DND-41 (cell line): Measurements from ENCODE around the gene ZDHHC12.

Source experiments
- ATAC-seq: fragments of 200-7000 bp; cut with Tn5 transposase; 3 replicates; pipeline ENCODE4 v1.9.1; 2021; ENCODE audit warnings: low read depth; ENCODE audit not compliant: insufficient read depth
- DNase-seq: peaks from one replicate; pipeline ENCODE4 v3.0.0-alpha.2; 2020
- H2AFZ ChIP-seq: 2 replicates; pipeline ENCODE4 v1.6.0; 2012; ENCODE audit warnings: low read depth, low read length
- H3K27ac ChIP-seq: 2 replicates; pipeline ENCODE4 v1.5.1; 2012; ENCODE audit warnings: low read length, inconsistent platforms
- H3K27me3 ChIP-seq: fragments of 200-600 bp; sonication (generic); 2 replicates; pipeline ENCODE4 v1.6.0; 2012; ENCODE audit warnings: low read length, mild to moderate bottlenecking, inconsistent platforms; ENCODE audit not compliant: insufficient read depth, poor library complexity
- H3K36me3 ChIP-seq: 2 replicates; pipeline ENCODE4 v1.5.1; 2012; ENCODE audit warnings: low read length, inconsistent platforms; ENCODE audit not compliant: insufficient read depth
- H3K4me1 ChIP-seq: 2 replicates; pipeline ENCODE4 v1.5.1; 2012; ENCODE audit warnings: mild to moderate bottlenecking, low read length; ENCODE audit not compliant: insufficient read depth
- H3K4me2 ChIP-seq: 2 replicates; pipeline ENCODE4 v1.6.0; 2012; ENCODE audit warnings: mild to moderate bottlenecking, moderate library complexity, low read length, inconsistent platforms; ENCODE audit not compliant: insufficient read depth
- H3K4me3 ChIP-seq, 2 experiments: fragments of 200-600 bp in 1 of 2; shearing (Covaris generic) in 1 of 2; 2 replicates each; pipeline ENCODE4 v1.5.1; 2012 to 2016; ENCODE audit warnings: inconsistent platforms in 2 of 2, low read length in 2 of 2, mild to moderate bottlenecking in 2 of 2, low read depth in 1 of 2, moderate library complexity in 1 of 2
- H3K79me2 ChIP-seq: 2 replicates; pipeline ENCODE4 v1.6.0; 2012; ENCODE audit warnings: low read length, inconsistent platforms; ENCODE audit not compliant: insufficient read depth
- H3K9ac ChIP-seq: 2 replicates; pipeline ENCODE4 v1.6.0; 2012; ENCODE audit warnings: low read depth, mild to moderate bottlenecking, inconsistent platforms, low read length, moderate library complexity
- H3K9me3 ChIP-seq: 2 replicates; pipeline ENCODE4 v1.5.1; 2012; ENCODE audit warnings: low read length, moderate library complexity, mild to moderate bottlenecking, inconsistent platforms; ENCODE audit not compliant: insufficient read depth, severe bottlenecking
- H4K20me1 ChIP-seq: 2 replicates; pipeline ENCODE4 v1.6.0; 2012; ENCODE audit warnings: low read length; ENCODE audit not compliant: insufficient read depth
- CTCF ChIP-seq: IDR thresholded peaks from 2 replicates; pipeline ENCODE4 v1.5.1; 2012; ENCODE audit warnings: borderline replicate concordance, low read length, moderate library complexity, mild to moderate bottlenecking; ENCODE audit not compliant: poor library complexity, severe bottlenecking; ENCODE audit errors: extremely low read depth
- EZH2 ChIP-seq: IDR thresholded peaks from 3 replicates; pipeline ENCODE4 v1.6.1; 2012; ENCODE audit warnings: borderline replicate concordance, low read depth, mild to moderate bottlenecking, moderate library complexity, low read length, inconsistent platforms; ENCODE audit not compliant: severe bottlenecking

Gene ZDHHC12

GRCh38 chr9:128743421-128743820 is 19.5 kb upstream of the ZDHHC12 start:
- H3K79me2 ChIP-seq: no peaks in the 10 kb centered on the region
- H3K4me2 ChIP-seq: no peak overlapping the region
- no peak overlapping the region for H3K27ac ChIP-seq
- no peak for DNase-seq
- H3K4me1 ChIP-seq: no peaks in the 10 kb centered on the region
- peaks cover 17% of the 10 kb centered on the region for H3K36me3 ChIP-seq
- no peak overlapping the region for H2AFZ ChIP-seq
- no peaks in the 10 kb centered on the region for H4K20me1 ChIP-seq
- ATAC-seq: no peak
- H3K4me3 ChIP-seq: no peak overlapping the region
- TF ChIP-seq CTCF: no peak
- no peak for TF ChIP-seq EZH2
- H3K9me3 ChIP-seq: no peaks in the 10 kb centered on the region
- H3K27me3 ChIP-seq: no peaks in the 10 kb centered on the region
- H3K9ac ChIP-seq: no peak overlapping the region

GRCh38 chr9:128742401-128742800 is 18.5 kb upstream of the ZDHHC12 start:
- ATAC-seq (no peak), DNase-seq (no peak)
- Histone ChIP-seq H3K36me3 (peaks cover 17% of the 10 kb centered on the region), H3K9me3 (no peaks in the 10 kb centered on the region), H3K27me3 (no peaks in the 10 kb centered on the region), H3K4me2 (no peak overlapping the region), H2AFZ (no peak overlapping the region), H3K27ac (no peak overlapping the region), H3K79me2 (no peaks in the 10 kb centered on the region), H3K9ac (no peak overlapping the region), H3K4me3 (no peak overlapping the region), H4K20me1 (no peaks in the 10 kb centered on the region), H3K4me1 (no peaks in the 10 kb centered on the region)
- TF ChIP-seq CTCF: no peak
- no peak for TF ChIP-seq EZH2

- H3K27ac ChIP-seq: no peak overlapping the region
- TF ChIP-seq CTCF (no peak), EZH2 (no peak)
- H4K20me1 ChIP-seq: no peaks in the 10 kb centered on the region
- no peak for DNase-seq
- no peaks in the 10 kb centered on the region for H3K9me3 ChIP-seq
- no peaks in the 10 kb centered on the region for H3K4me1 ChIP-seq
- no peak for ATAC-seq
- no peak overlapping the region for H3K4me2 ChIP-seq
- H3K27me3 ChIP-seq: no peaks in the 10 kb centered on the region
- no peaks in the 10 kb centered on the region for H3K79me2 ChIP-seq
- H3K36me3 ChIP-seq: peaks cover 40% of the 10 kb centered on the region
- H2AFZ ChIP-seq: no peak overlapping the region
- no peak overlapping the region for H3K9ac ChIP-seq
- H3K4me3 ChIP-seq: no peak overlapping the region
These were observed 11.4 kb upstream of the ZDHHC12 start for GRCh38 chr9:128735373-128735772.

- Histone ChIP-seq H3K27ac (no peak overlapping the region), H3K4me2 (no peak overlapping the region), H4K20me1 (no peaks in the 10 kb centered on the region), H2AFZ (no peak overlapping the region), H3K9me3 (no peaks in the 10 kb centered on the region), H3K79me2 (no peaks in the 10 kb centered on the region), H3K4me3 (no peak overlapping the region), H3K27me3 (no peaks in the 10 kb centered on the region), H3K4me1 (no peaks in the 10 kb centered on the region), H3K36me3 (peaks cover 34% of the 10 kb centered on the region), H3K9ac (no peak overlapping the region)
- TF ChIP-seq EZH2 (no peak), CTCF (peak; percentile 24)
- ATAC-seq: peak; percentile 39; the same call in 1 of the 3 replicates
- DNase-seq: no peak
These were observed 9.3 kb upstream of the ZDHHC12 start for GRCh38 chr9:128733256-128733655.
